ENCODE data around the gene PRKACA.

DNA sequence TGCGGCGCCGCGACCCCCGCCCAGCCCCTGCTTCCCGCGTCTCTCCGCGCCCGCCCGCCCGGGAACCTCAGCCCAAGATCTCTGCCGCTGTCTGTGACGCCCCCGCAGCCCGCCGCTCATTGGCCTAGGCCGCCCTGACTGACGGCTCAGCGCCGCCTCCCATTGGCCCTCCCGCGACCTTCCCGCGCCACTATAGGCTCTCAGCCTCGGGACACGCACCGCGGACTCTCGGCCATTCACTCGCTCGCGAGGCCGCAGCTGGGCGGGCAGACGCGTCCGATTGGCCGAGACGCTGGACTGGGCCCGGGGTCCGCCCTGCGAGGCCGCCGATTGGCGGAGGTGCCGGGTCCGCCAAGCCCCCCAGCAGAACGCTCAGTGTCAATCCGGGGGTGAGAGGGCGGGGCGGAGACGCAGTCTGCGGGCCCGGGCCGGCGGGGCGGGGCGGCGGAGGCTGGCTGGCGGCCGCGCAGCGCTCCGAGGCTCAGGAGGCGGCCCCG is at the start of gene PRKACA:
- TF ChIP-seq, protein P1, sequence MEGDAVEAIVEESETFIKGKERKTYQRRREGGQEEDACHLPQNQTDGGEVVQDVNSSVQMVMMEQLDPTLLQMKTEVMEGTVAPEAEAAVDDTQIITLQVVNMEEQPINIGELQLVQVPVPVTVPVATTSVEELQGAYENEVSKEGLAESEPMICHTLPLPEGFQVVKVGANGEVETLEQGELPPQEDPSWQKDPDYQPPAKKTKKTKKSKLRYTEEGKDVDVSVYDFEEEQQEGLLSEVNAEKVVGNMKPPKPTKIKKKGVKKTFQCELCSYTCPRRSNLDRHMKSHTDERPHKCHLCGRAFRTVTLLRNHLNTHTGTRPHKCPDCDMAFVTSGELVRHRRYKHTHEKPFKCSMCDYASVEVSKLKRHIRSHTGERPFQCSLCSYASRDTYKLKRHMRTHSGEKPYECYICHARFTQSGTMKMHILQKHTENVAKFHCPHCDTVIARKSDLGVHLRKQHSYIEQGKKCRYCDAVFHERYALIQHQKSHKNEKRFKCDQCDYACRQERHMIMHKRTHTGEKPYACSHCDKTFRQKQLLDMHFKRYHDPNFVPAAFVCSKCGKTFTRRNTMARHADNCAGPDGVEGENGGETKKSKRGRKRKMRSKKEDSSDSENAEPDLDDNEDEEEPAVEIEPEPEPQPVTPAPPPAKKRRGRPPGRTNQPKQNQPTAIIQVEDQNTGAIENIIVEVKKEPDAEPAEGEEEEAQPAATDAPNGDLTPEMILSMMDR (IDR thresholded peaks at IDR 0.05; ENCODE audit: low read depth, low read length, poor library complexity, severe bottlenecking), result no peak
- TF ChIP-seq EZH2phosphoT487 (IDR thresholded peaks at IDR 0.05; ENCODE audit: borderline replicate concordance, low read length), result no peak
